ENCODE results near the gene HOXD11. TPM values are rescaled to one million over a fixed set of nuclear protein-coding genes. Genes with fewer than 3 reads are reported as not detected.

HOXD11 gene
- total RNA-seq, 2 experiments from 2014 or later, result not detected

DNA sequence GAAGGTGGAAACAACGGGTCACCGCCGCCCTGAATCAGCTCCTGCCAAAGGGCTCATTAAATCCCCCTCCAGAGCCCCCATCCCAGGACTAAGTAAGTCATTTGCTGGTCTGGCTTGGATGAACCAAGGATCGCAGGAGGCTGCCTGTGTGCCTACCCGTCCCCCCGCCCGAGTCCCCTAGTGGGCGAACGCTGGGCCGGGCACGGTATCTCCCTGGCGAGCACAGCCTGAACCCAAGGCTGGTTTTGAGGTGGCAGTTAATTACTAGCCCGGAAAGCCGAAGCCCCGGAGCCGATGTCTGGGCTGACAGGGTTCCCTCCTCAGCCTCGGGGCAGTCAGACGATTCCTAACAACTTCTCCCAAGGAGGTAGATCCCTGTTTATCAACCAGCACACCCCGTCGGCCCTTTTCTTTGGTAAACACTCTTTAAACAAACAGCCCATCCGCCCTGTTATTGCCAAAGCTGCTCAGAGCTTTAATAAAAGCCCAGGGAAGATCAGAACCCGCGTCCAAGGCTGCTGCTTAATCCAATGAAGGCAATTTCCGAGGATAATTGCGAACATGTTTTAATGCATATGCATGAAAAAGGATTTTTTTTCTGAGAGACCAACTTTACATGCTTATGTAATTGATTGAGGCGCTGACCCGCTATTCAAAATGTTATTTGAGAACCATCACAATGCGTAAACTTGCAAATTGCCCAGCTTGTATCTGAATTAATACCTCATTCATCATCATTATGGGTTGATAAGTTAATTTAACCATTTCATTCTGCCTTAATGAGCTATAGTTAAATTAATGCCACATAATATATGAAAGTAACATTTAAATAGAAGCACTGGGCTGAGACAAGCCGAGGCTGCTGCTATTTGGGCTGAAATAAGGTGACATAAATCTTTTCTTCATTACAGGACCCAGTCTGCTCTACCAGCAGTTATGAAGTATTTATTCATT, 33.9 kb upstream of the HOXD11 start:
- Histone ChIP-seq H3K4me3 (ENCODE audit: low read depth, low read length, poor library complexity, severe bottlenecking) (no peak overlapping the region), H3K79me2 (ENCODE audit: insufficient read depth, low read depth, low read length) (no peaks in the 10 kb centered on the region), H3K27ac (ENCODE audit: low read depth, low read length, poor library complexity, severe bottlenecking) (no peak overlapping the region), H4K20me1 (ENCODE audit: insufficient read depth, low read length) (no peaks in the 10 kb centered on the region), H3K36me3 (ENCODE audit: insufficient read depth, low read length) (no peaks in the 10 kb centered on the region), H3K4me1 (ENCODE audit: insufficient read depth, low read length, poor library complexity, severe bottlenecking) (no peaks in the 10 kb centered on the region), H3K9me3 (ENCODE audit: low read length) (no peaks in the 10 kb centered on the region), H3K4me2 (ENCODE audit: low read length) (no peak overlapping the region), H3K9me2 (ENCODE audit: insufficient read depth, low read length) (no peaks in the 10 kb centered on the region), H2AFZ (ENCODE audit: low read length) (no peak overlapping the region)
- no TSS peak for BruUV-seq (replicated peaks)
- intact Hi-C loops (cut with micrococcal nuclease; ENCODE audit: unreplicated experiment), result no loop called here
- POLR2A ChIA-PET, result no interaction called here
- no peak for DNase-seq (ENCODE audit: low spot score)
- no peak for TF ChIP-seq EZH2phosphoT487 (IDR thresholded peaks at IDR 0.05; ENCODE audit: borderline replicate concordance, low read depth, low read length)
- TF ChIP-seq, protein P1, sequence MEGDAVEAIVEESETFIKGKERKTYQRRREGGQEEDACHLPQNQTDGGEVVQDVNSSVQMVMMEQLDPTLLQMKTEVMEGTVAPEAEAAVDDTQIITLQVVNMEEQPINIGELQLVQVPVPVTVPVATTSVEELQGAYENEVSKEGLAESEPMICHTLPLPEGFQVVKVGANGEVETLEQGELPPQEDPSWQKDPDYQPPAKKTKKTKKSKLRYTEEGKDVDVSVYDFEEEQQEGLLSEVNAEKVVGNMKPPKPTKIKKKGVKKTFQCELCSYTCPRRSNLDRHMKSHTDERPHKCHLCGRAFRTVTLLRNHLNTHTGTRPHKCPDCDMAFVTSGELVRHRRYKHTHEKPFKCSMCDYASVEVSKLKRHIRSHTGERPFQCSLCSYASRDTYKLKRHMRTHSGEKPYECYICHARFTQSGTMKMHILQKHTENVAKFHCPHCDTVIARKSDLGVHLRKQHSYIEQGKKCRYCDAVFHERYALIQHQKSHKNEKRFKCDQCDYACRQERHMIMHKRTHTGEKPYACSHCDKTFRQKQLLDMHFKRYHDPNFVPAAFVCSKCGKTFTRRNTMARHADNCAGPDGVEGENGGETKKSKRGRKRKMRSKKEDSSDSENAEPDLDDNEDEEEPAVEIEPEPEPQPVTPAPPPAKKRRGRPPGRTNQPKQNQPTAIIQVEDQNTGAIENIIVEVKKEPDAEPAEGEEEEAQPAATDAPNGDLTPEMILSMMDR (conservative IDR thresholded peaks at IDR 0.05; ENCODE audit: low read length), result no peak
- CTCF ChIA-PET (ENCODE audit: unreplicated experiment), result no interaction called here

DNA sequence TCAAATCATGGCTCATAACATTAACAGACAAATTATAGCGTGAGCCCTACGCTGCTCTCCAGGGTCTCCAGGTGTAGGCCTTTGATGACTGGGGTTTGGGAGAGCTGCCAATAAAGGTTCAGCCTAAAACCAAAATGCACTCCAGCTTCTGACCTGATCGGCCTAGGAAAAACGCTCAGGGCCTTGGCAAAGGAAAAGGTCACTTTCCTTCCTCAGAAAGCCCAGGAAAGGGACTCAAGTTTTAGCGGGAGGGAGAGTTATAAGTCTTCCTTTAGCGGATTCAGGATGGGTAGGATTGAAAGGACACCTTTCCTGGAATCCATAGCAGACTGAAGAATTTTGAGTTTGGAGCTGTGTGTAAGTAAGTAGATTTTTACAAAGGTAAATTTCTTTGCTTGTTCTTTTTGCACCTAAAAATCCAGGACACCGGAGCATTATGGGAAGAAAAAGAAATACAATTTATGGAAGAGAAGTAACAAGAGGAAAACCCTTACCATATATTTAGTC, 32.1 kb upstream of the HOXD11 start:
- Histone ChIP-seq H3K4me2 (ENCODE audit: low read length) (no peak overlapping the region), H3K9me2 (ENCODE audit: insufficient read depth, low read length) (no peaks in the 10 kb centered on the region), H3K4me3 (ENCODE audit: low read depth, low read length, poor library complexity, severe bottlenecking) (no peak overlapping the region), H3K4me1 (ENCODE audit: insufficient read depth, low read length, poor library complexity, severe bottlenecking) (no peaks in the 10 kb centered on the region), H3K36me3 (ENCODE audit: insufficient read depth, low read length) (no peaks in the 10 kb centered on the region), H4K20me1 (ENCODE audit: insufficient read depth, low read length) (no peaks in the 10 kb centered on the region), H3K27ac (ENCODE audit: low read depth, low read length, poor library complexity, severe bottlenecking) (no peak overlapping the region), H3K79me2 (ENCODE audit: insufficient read depth, low read depth, low read length) (no peaks in the 10 kb centered on the region), H3K9me3 (ENCODE audit: low read length) (no peaks in the 10 kb centered on the region), H2AFZ (ENCODE audit: low read length) (no peak overlapping the region)
- intact Hi-C loops (cut with micrococcal nuclease; ENCODE audit: unreplicated experiment), result no loop called here
- BruUV-seq (replicated peaks), result no TSS peak
- no peak for DNase-seq (ENCODE audit: low spot score)
- ChIA-PET POLR2A (interaction anchor here (0.7 kb wide), 1 partner anchor 314 kb away, joined by 3 read pairs; no protein-coding TSS in a partner anchor), CTCF (ENCODE audit: unreplicated experiment) (no interaction called here)
- TF ChIP-seq, protein P1 (conservative IDR thresholded peaks at IDR 0.05; ENCODE audit: low read length), result no peak
- no peak for TF ChIP-seq EZH2phosphoT487 (IDR thresholded peaks at IDR 0.05; ENCODE audit: borderline replicate concordance, low read depth, low read length)

DNA sequence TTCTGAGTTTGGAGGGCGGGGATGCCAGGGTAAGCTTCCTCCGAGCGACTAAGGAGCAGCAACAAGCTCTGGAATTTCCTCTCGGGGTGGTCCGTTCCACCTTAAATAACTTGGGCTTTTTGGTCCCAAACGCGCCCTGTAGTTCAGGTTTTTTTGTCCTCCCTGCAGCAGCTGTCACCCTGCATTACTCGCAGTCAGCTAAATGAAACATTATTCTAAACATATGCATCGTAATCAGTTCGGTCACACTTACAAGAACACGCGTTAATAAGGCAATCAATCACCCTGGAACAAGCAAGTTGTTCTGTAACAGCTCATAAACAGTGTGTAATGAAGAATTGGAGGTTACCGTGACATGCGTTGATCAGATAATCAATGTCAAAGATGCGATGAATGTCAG, 31.6 kb upstream of the HOXD11 start:
- no peak for DNase-seq (ENCODE audit: low spot score)
- H3K79me2 ChIP-seq (ENCODE audit: insufficient read depth, low read depth, low read length), result no peaks in the 10 kb centered on the region
- no peak overlapping the region for H3K4me2 ChIP-seq (ENCODE audit: low read length)
- no TSS peak for BruUV-seq (replicated peaks)
- H4K20me1 ChIP-seq (ENCODE audit: insufficient read depth, low read length), result no peaks in the 10 kb centered on the region
- H3K9me3 ChIP-seq (ENCODE audit: low read length), result no peaks in the 10 kb centered on the region
- intact Hi-C loops (cut with micrococcal nuclease; ENCODE audit: unreplicated experiment), result no loop called here
- CTCF ChIA-PET (ENCODE audit: unreplicated experiment), result interaction anchor here (0.5 kb wide), 1 partner anchor 596 kb away, joined by 3 read pairs; no protein-coding TSS in a partner anchor
- no peak overlapping the region for H2AFZ ChIP-seq (ENCODE audit: low read length)
- no peak overlapping the region for H3K4me3 ChIP-seq (ENCODE audit: low read depth, low read length, poor library complexity, severe bottlenecking)
- no peaks in the 10 kb centered on the region for H3K4me1 ChIP-seq (ENCODE audit: insufficient read depth, low read length, poor library complexity, severe bottlenecking)
- POLR2A ChIA-PET, result interaction anchor here (0.7 kb wide), 1 partner anchor 313 kb away, joined by 3 read pairs; no protein-coding TSS in a partner anchor
- H3K9me2 ChIP-seq (ENCODE audit: insufficient read depth, low read length), result no peaks in the 10 kb centered on the region
- no peaks in the 10 kb centered on the region for H3K36me3 ChIP-seq (ENCODE audit: insufficient read depth, low read length)
- no peak for TF ChIP-seq EZH2phosphoT487 (IDR thresholded peaks at IDR 0.05; ENCODE audit: borderline replicate concordance, low read depth, low read length)
- TF ChIP-seq, protein P1 (conservative IDR thresholded peaks at IDR 0.05; ENCODE audit: low read length), result no peak
- no peak overlapping the region for H3K27ac ChIP-seq (ENCODE audit: low read depth, low read length, poor library complexity, severe bottlenecking)
